K562 (cell line): ENCODE results near the gene TYROBP. TPM values are rescaled to one million over a fixed set of nuclear protein-coding genes. Genes with fewer than 3 reads are reported as not detected.

ENCODE experiments used
- ATAC-seq: fragments of 200-7000 bp; cut with Tn5 transposase; 3 replicates; pipeline ENCODE4 v1.9.1; 2020; ENCODE audit warnings: moderate library complexity
- BruUV-seq: library from RNA; stranded (reverse); fragments of 400-500 nt; replicated peaks from 2 replicates; lab custom pipeline; 2021; lab: Mats Ljungman, UMichigan
- CTCF ChIA-PET: fragments of 300-600 bp; formaldehyde crosslinking; extraction: SDS; loops from one replicate; lab custom pipeline; 2021; ENCODE audit warnings: low intra/inter-chr PET ratio; lab: Yijun Ruan, JAX
- POLR2A ChIA-PET: fragments of 300-600, 350-650 bp; sonication (Branson Sonifier 250); formaldehyde crosslinking; extraction: SDS; loops from one replicate; lab custom pipeline; 2021; ENCODE audit warnings: antibody characterized with exemption, inconsistent platforms; lab: Yijun Ruan, JAX
- DNase-seq, 4 experiments: peaks; one replicate each; pipeline versions ENCODE4 v3.0.0 to v3.0.0-alpha.2; 2011 to 2018; ENCODE audit warnings: low spot score in 3 of 4, mixed read lengths in 3 of 4; ENCODE audit errors: extremely low read depth in 1 of 4
- FAIRE-seq: peaks from 2 replicates; lab custom pipeline; 2011; peaks lifted over from hg19 to GRCh38; lab: Jason Lieb, UNC
- H2AFZ ChIP-seq: 2 replicates; pipeline ENCODE4 v1.6.0; 2011; ENCODE audit warnings: low read depth, low read length, control low read depth, inconsistent platforms
- H3K27ac ChIP-seq: fragments of 200-600 bp; 3 replicates; pipeline ENCODE4 v1.8.0; 2011; ENCODE audit warnings: low read depth, mild to moderate bottlenecking, control low read depth, inconsistent platforms, low read length, moderate library complexity, mixed read lengths; ENCODE audit errors: extremely low read depth
- H3K27me3 ChIP-seq, 2 experiments: fragments of 300-600 bp in 1 of 2; 2 replicates in 1 of 2; 3 replicates in 1 of 2; pipeline versions ENCODE4 v1.6.0 to v1.8.0; 2011; ENCODE audit warnings: inconsistent platforms in 2 of 2, low read length in 2 of 2, mild to moderate bottlenecking in 1 of 2, mixed read lengths in 1 of 2, moderate library complexity in 1 of 2; ENCODE audit not compliant: control insufficient read depth in 2 of 2, insufficient read depth in 2 of 2
- H3K36me3 ChIP-seq: fragments of 300-600 bp; 3 replicates; pipeline ENCODE4 v1.8.0; 2011; ENCODE audit warnings: mild to moderate bottlenecking, low read length, inconsistent platforms; ENCODE audit not compliant: control insufficient read depth, insufficient read depth
- H3K4me1 ChIP-seq, 2 experiments: fragments of 200-600 bp in 1 of 2; replicated peaks in 1 of 2; 2 replicates in 1 of 2; 3 replicates in 1 of 2; pipeline versions ENCODE4 v1.5.1 to v1.8.0; 2011; ENCODE audit warnings: inconsistent platforms in 2 of 2, low read length in 2 of 2, mild to moderate bottlenecking in 1 of 2, mixed read lengths in 1 of 2, moderate library complexity in 1 of 2; ENCODE audit not compliant: control insufficient read depth in 2 of 2, insufficient read depth in 2 of 2
- H3K4me2 ChIP-seq: 2 replicates; pipeline ENCODE4 v1.6.1; 2011; ENCODE audit warnings: low read length, control low read depth, inconsistent platforms, mixed read lengths; ENCODE audit not compliant: insufficient read depth
- H3K4me3 ChIP-seq: fragments of 200-600 bp; sonication (generic), shearing (Covaris generic); 2 replicates; pipeline ENCODE4 v1.5.1; 2016; ENCODE audit warnings: control low read depth, inconsistent platforms
- H3K79me2 ChIP-seq: fragments of 200-600 bp; 3 replicates; pipeline ENCODE4 v1.8.0; 2011; ENCODE audit warnings: low read length, inconsistent platforms; ENCODE audit not compliant: control insufficient read depth, insufficient read depth
- H3K9ac ChIP-seq, 2 experiments: 2 replicates each; pipeline versions ENCODE4 v1.6.0 to v1.6.1; 2011; ENCODE audit warnings: low read depth in 2 of 2, low read length in 2 of 2, control low read depth in 1 of 2, inconsistent platforms in 1 of 2, mild to moderate bottlenecking in 1 of 2, mixed read lengths in 1 of 2; ENCODE audit not compliant: insufficient read depth in 1 of 2
- H3K9me1 ChIP-seq: one replicate; pipeline ENCODE4 v1.6.0; 2011; ENCODE audit warnings: inconsistent platforms, mild to moderate bottlenecking, low read length, moderate library complexity; ENCODE audit not compliant: control insufficient read depth, insufficient read depth
- H3K9me3 ChIP-seq: replicated peaks from 2 replicates; pipeline ENCODE4 v1.5.1; 2011; ENCODE audit warnings: low read depth, low read length, inconsistent platforms; ENCODE audit not compliant: control insufficient read depth, insufficient read depth
- H4K20me1 ChIP-seq: replicated peaks from 2 replicates; pipeline ENCODE4 v1.6.1; 2011; ENCODE audit warnings: low read length, inconsistent platforms, mixed read lengths; ENCODE audit not compliant: control insufficient read depth, insufficient read depth
- FOSL1 ChIP-seq: fragments of 200-800 bp; sonication (Bioruptor generic); conservative IDR thresholded peaks from 2 replicates; pipeline ENCODE4 v1.6.1; 2016; ENCODE audit warnings: missing genetic modification characterization, missing compliant biosample characterization
- HDAC1 ChIP-seq, 2 experiments: fragments of 450-650 bp; IDR thresholded peaks; 2 replicates each; pipeline ENCODE4 v1.6.1; 2016 to 2017; ENCODE audit warnings: inconsistent platforms in 1 of 2, mild to moderate bottlenecking in 1 of 2, moderate library complexity in 1 of 2
- SMAD1 ChIP-seq: fragments of 150-350 bp; IDR thresholded peaks from 2 replicates; pipeline ENCODE4 v1.6.1; 2014; ENCODE audit warnings: low read length, low read depth; ENCODE audit not compliant: partially characterized antibody
- TFAP4 ChIP-seq: sonication (generic); formaldehyde crosslinking; IDR thresholded peaks from 2 replicates; pipeline ENCODE4 v1.8.0; 2022; ENCODE audit warnings: missing genetic modification reagents, mild to moderate bottlenecking, moderate library complexity, borderline replicate concordance
- TFE3 ChIP-seq: fragments of 450-650 bp; formaldehyde crosslinking; IDR thresholded peaks from 2 replicates; pipeline ENCODE4 v1.4.0; 2020; ENCODE audit warnings: mild to moderate bottlenecking, mixed read lengths
- TRIM25 ChIP-seq: fragments of 450-650 bp; IDR thresholded peaks from 2 replicates; pipeline ENCODE4 v1.7.0; 2016; ENCODE audit warnings: borderline replicate concordance
- ZC3H11A ChIP-seq: IDR thresholded peaks from 2 replicates; pipeline ENCODE4 v1.6.1; 2012; ENCODE audit warnings: low read depth, low read length, improper control_type of control experiment
- ZNF121 ChIP-seq: sonication (generic); formaldehyde crosslinking; conservative IDR thresholded peaks from 2 replicates; pipeline ENCODE4 v1.8.0; 2022; ENCODE audit warnings: missing genetic modification reagents
- ZNF280A ChIP-seq: fragments of 450-650 bp; IDR thresholded peaks from 2 replicates; pipeline ENCODE4 v1.6.1; 2018; ENCODE audit warnings: mild to moderate bottlenecking, low read depth; ENCODE audit not compliant: partially characterized antibody
- ZNF324 ChIP-seq: fragments of 250-450 bp; sonication (Bioruptor Pico); IDR thresholded peaks from 2 replicates; pipeline ENCODE4 v1.4.0; 2020; ENCODE audit warnings: mild to moderate bottlenecking
- ZNF77 ChIP-seq: fragments of 250-450 bp; sonication (Bioruptor Pico); IDR thresholded peaks from 2 replicates; pipeline ENCODE4 v1.5.0; 2020
- WGBS: fragments of 100-300 bp; shearing (Covaris generic); methylation state at CpG from one replicate; pipeline ENCODE4 v1.1.6; 2016; ENCODE audit warnings: low coverage, mixed read lengths; ENCODE audit not compliant: insufficient coverage; ENCODE audit errors: missing lambda C conversion rate; 5-methylcytosine and 5-hydroxymethylcytosine counted together
- in situ Hi-C: fragments of 300-500 bp; cut with MboI; formaldehyde crosslinking; loops from 4 replicates; pipeline ENCODE4 v1.15.0; 2018; ENCODE audit warnings: inconsistent platforms, mixed read lengths
- intact Hi-C: fragments of 100-400 bp; cut with micrococcal nuclease; formaldehyde crosslinking; loops from 2 replicates; pipeline ENCODE4 v1.14.2; 2022
- polyA plus RNA-seq, 8 experiments: library from polyadenylated mRNA; depleted of rRNA in 4 of 8; stranded (reverse) in 5 of 8; unstranded in 3 of 8; fragments of >200 nt; fragmentation: Nextera tagmentation in 2 of 8; fragmentation: Illumina TruSeq in 1 of 8; extraction: Ambion mirVana in 2 of 8; extraction: Trizol in 1 of 8; gene quantifications; 2 replicates each; pipeline versions ENCODE4 v1.2.1 to v1.2.3, GENCODE V29; 2011 to 2014; ENCODE audit warnings: inconsistent platforms in 1 of 8, missing spikeins in 1 of 8
- total RNA-seq, 7 experiments: library from RNA; depleted of rRNA in 6 of 7; stranded (reverse); fragments of >200 nt in 6 of 7; fragmentation: Illumina TruSeq in 2 of 7; extraction: Trizol in 2 of 7; gene quantifications; 2 replicates each; pipeline versions ENCODE4 v1.2.1 to v1.2.3, GENCODE V29; 2011 to 2021; ENCODE audit warnings: low replicate concordance in 1 of 7
- TF ChIP-seq, protein P1 (sequence below): fragments of 250-450 bp; sonication (Bioruptor Pico); IDR thresholded peaks from 2 replicates; pipeline ENCODE4 v1.4.0; 2020; ENCODE audit warnings: mild to moderate bottlenecking
- TF ChIP-seq, protein P2 (sequence below): fragments of 200-800 bp; sonication (Bioruptor generic); IDR thresholded peaks from 2 replicates; pipeline ENCODE4 v1.6.1; 2017; ENCODE audit warnings: missing genetic modification characterization, missing compliant biosample characterization

The TYROBP gene
- total and polyA plus RNA-seq, 9 of the 15 experiments (the other 6 are each of a cell fraction or from before 2014, with no cell fraction given) = 0.72 to 8.2 (median 2.4) TPM

DNA sequence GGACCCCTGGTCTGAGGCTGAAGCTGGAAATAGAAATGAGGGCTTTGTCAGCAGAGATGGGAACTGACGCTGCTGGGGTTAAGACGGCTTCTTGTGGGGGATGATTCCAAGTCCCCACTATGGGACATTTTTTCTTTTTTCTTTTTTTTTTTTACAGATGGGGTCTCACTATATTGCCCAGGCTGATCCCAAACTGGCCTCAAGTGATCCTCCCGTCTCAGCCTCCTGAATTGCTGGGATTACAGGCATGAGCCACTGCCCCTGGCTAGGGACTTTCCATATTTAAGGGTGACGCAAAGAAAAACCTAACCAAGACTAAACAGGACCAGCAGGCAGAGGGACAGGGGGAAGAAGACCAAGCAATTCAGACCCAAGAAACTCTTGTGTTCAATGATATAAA, 38.1 kb upstream of the TYROBP start:
- WGBS = 23% methylated on average over 4 of the region's 4 CpGs
- H3K36me3 ChIP-seq = no peaks in the 10 kb centered on the region
- intact Hi-C loops (no loop called here), in situ Hi-C loops (no loop called here)
- BruUV-seq = no TSS peak
- H3K27me3 ChIP-seq = peaks cover 26 to 70% of the 10 kb centered on the region in 2 experiments
- peaks cover 0 to 10% of the 10 kb centered on the region in 2 experiments; a peak in 2 of 5 replicates for H3K4me1 ChIP-seq
- no peak overlapping the region for H2AFZ ChIP-seq
- no peak overlapping the region for H3K4me2 ChIP-seq
- H3K4me3 ChIP-seq = no peak overlapping the region
- H3K9me1 ChIP-seq = no peaks in the 10 kb centered on the region
- DNase-seq (no peak), FAIRE-seq (no peak), ATAC-seq (no peak)
- CTCF ChIA-PET = no interaction called here
- no peak overlapping the region for H3K9ac ChIP-seq
- H3K79me2 ChIP-seq = no peaks in the 10 kb centered on the region
- POLR2A ChIA-PET = interaction anchor here (0.6 kb wide), 1 partner anchor 816 kb away, joined by 3 read pairs; no protein-coding TSS in a partner anchor
- no peaks in the 10 kb centered on the region for H3K9me3 ChIP-seq
- H4K20me1 ChIP-seq = peaks cover 13% of the 10 kb centered on the region
- H3K27ac ChIP-seq = no peak overlapping the region
- TF ChIP-seq TFE3 (no peak), ZNF77 (no peak), SMAD1 (no peak), ZNF324 (CRISPR knock-in tag) (no peak), ZNF280A (no peak), FOSL1 (no peak), ZC3H11A (no peak), ZNF121 (CRISPR knock-in tag) (no peak), HDAC1 (IDR thresholded peaks at IDR 0.05) (no peak), TFAP4 (no peak), TRIM25 (no peak)
- TF ChIP-seq, protein P1, sequence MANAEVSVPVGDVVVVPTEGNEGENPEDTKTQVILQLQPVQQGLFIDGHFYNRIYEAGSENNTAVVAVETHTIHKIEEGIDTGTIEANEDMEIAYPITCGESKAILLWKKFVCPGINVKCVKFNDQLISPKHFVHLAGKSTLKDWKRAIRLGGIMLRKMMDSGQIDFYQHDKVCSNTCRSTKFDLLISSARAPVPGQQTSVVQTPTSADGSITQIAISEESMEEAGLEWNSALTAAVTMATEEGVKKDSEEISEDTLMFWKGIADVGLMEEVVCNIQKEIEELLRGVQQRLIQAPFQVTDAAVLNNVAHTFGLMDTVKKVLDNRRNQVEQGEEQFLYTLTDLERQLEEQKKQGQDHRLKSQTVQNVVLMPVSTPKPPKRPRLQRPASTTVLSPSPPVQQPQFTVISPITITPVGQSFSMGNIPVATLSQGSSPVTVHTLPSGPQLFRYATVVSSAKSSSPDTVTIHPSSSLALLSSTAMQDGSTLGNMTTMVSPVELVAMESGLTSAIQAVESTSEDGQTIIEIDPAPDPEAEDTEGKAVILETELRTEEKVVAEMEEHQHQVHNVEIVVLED = no peak
- TF ChIP-seq, protein P2, sequence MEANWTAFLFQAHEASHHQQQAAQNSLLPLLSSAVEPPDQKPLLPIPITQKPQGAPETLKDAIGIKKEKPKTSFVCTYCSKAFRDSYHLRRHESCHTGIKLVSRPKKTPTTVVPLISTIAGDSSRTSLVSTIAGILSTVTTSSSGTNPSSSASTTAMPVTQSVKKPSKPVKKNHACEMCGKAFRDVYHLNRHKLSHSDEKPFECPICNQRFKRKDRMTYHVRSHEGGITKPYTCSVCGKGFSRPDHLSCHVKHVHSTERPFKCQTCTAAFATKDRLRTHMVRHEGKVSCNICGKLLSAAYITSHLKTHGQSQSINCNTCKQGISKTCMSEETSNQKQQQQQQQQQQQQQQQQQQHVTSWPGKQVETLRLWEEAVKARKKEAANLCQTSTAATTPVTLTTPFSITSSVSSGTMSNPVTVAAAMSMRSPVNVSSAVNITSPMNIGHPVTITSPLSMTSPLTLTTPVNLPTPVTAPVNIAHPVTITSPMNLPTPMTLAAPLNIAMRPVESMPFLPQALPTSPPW (CRISPR knock-in tag) = no peak
